CD4-positive, alpha-beta memory T cell (primary cell): ENCODE data around the gene HCRT. TPM values are rescaled to one million over a fixed set of nuclear protein-coding genes. Genes with fewer than 3 reads are reported as not detected.

Experiments used
- CTCF ChIA-PET: fragments of 350-600 bp; sonication (Branson Sonifier 250); formaldehyde crosslinking; loops from one replicate; lab custom pipeline; 2021; ENCODE audit warnings: inconsistent platforms; ENCODE audit not compliant: partially characterized antibody; lab: Charles Lee
- POLR2A ChIA-PET: fragments of 350-600 bp; sonication (Branson Sonifier 250); formaldehyde crosslinking; loops from one replicate; lab custom pipeline; 2021; ENCODE audit not compliant: partially characterized antibody; lab: Charles Lee
- DNase-seq, 5 donors: peaks; one replicate each; pipeline versions ENCODE4 v3.0.0 to v3.0.0-alpha.2; 2020 to 2022; ENCODE audit warnings: mixed read lengths in 1 of 5
- H3K27ac ChIP-seq: one replicate; pipeline ENCODE4 v1.7.0; 2013; ENCODE audit warnings: low read depth, low read length
- H3K27me3 ChIP-seq: 2 replicates; pipeline ENCODE4 v1.7.0; 2013; ENCODE audit warnings: mild to moderate bottlenecking, low read length, moderate library complexity; ENCODE audit not compliant: insufficient read depth
- H3K36me3 ChIP-seq: 2 replicates; pipeline ENCODE4 v1.7.0; 2013; ENCODE audit warnings: mild to moderate bottlenecking, low read length, moderate library complexity; ENCODE audit not compliant: insufficient read depth
- H3K4me1 ChIP-seq: 2 replicates; pipeline ENCODE4 v1.7.0; 2013; ENCODE audit warnings: mild to moderate bottlenecking, low read length, moderate library complexity; ENCODE audit not compliant: insufficient read depth
- H3K4me3 ChIP-seq, 2 donors: one replicate each; pipeline ENCODE4 v1.7.0; 2013; ENCODE audit warnings: low read length in 2 of 2, mild to moderate bottlenecking in 1 of 2
- H3K9me3 ChIP-seq, 2 donors: one replicate each; pipeline ENCODE4 v1.7.0; 2013; ENCODE audit warnings: low read length in 2 of 2, control low read depth in 1 of 2; ENCODE audit not compliant: control insufficient read depth in 1 of 2
- H3K27ac Mint-ChIP-seq, 7 donors: one replicate each; pipeline ENCODE4 v1.8.0; 2020 to 2021; ENCODE audit warnings: mixed read lengths in 7 of 7, mild to moderate bottlenecking in 6 of 7, inconsistent platforms in 3 of 7, moderate library complexity in 3 of 7
- H3K27me3 Mint-ChIP-seq, 2 donors: one replicate each; pipeline ENCODE4 v1.8.0; 2020 to 2021; ENCODE audit warnings: mixed read lengths in 2 of 2
- H3K36me3 Mint-ChIP-seq, 2 donors: one replicate each; pipeline ENCODE4 v1.8.0; 2020 to 2021; ENCODE audit warnings: mixed read lengths in 2 of 2, inconsistent platforms in 1 of 2, mild to moderate bottlenecking in 1 of 2
- H3K4me1 Mint-ChIP-seq, 4 donors: one replicate each; pipeline ENCODE4 v1.8.0; 2020 to 2021; ENCODE audit warnings: mixed read lengths in 4 of 4, mild to moderate bottlenecking in 1 of 4
- H3K4me3 Mint-ChIP-seq, 8 donors: one replicate each; pipeline ENCODE4 v1.8.0; 2020 to 2021; ENCODE audit warnings: mixed read lengths in 8 of 8, mild to moderate bottlenecking in 7 of 8, moderate library complexity in 6 of 8, inconsistent platforms in 3 of 8
- H3K9me3 Mint-ChIP-seq, 8 donors: one replicate each; pipeline ENCODE4 v1.8.0; 2020 to 2021; ENCODE audit warnings: mixed read lengths in 8 of 8, mild to moderate bottlenecking in 5 of 8, inconsistent platforms in 3 of 8, moderate library complexity in 1 of 8
- intact Hi-C: fragments of 100-400 bp; cut with micrococcal nuclease; formaldehyde crosslinking; loops from one replicate; pipeline ENCODE4 v1.15.1; 2023
- polyA plus RNA-seq, 2 donors: library from polyadenylated mRNA; unstranded; fragments of 300-500 nt; fragmentation: Illumina TruSeq; gene quantifications; one replicate each; pipeline ENCODE4 v1.2.3, GENCODE V29; 2021
- total RNA-seq, 2 experiments: library from RNA; stranded (reverse); gene quantifications; one replicate each; pipeline ENCODE4 v1.2.3, GENCODE V29; 2021

Gene HCRT
- total RNA-seq = not detected
- polyA plus RNA-seq = not detected

GRCh38 chr17:42184713-42185620 is at the start of gene HCRT:
TSS of gene HCRT (minus strand) at chr17:42185452. CDS start at chr17:42185365, 87 bp downstream.
- H3K27ac Mint-ChIP-seq = peak within 1 kb of the TSS; percentile 52 to 85 (median 81)
- ChIA-PET CTCF (interaction anchor here (1.1 to 2.3 kb wide), 8 partner anchors 9 to 125 kb away, joined by 3 to 11 read pairs (median 4); partner anchors contain the start of gene GHDC), POLR2A (interaction anchor here (1.0 to 5.8 kb wide), 4 partner anchors 10 to 204 kb away, joined by 3 to 50 read pairs (median 9); partner anchors contain the start of genes GHDC, STAT3 and STAT5A)
- Histone ChIP-seq H3K9me3 (no peaks in the 10 kb centered on the region), H3K27ac (peak within 1 kb of the TSS; percentile 72), H3K4me1 (peaks cover 46% of the 10 kb centered on the region), H3K36me3 (no peaks in the 10 kb centered on the region), H3K27me3 (no peaks in the 10 kb centered on the region), H3K4me3 (peak within 1 kb of the TSS; percentile 11 to 86)
- peaks cover 0 to 2% (median 0%) of the 10 kb centered on the region in 8 donors for H3K9me3 Mint-ChIP-seq
- peaks cover 17 to 42% (median 28%) of the 10 kb centered on the region in 4 donors for H3K4me1 Mint-ChIP-seq
- peak within 1 kb of the TSS; percentile 74 to 96 (median 82) for H3K4me3 Mint-ChIP-seq
- intact Hi-C loops = loop anchor here (1.0 to 5.0 kb wide), 4 partner anchors 9 to 158 kb away; partner anchors contain the start of genes GHDC and STAT5A
- peaks cover 0 to 2% of the 10 kb centered on the region in 2 donors for H3K27me3 Mint-ChIP-seq
- DNase-seq = no peak
- H3K36me3 Mint-ChIP-seq = no peaks in the 10 kb centered on the region

GRCh38 chr17:42233994-42234393 is 48.7 kb upstream of the HCRT start:
- Histone ChIP-seq H3K4me1 (peaks cover 42% of the 10 kb centered on the region), H3K4me3 (no peak overlapping the region), H3K27me3 (no peaks in the 10 kb centered on the region), H3K27ac (no peak overlapping the region), H3K9me3 (no peaks in the 10 kb centered on the region), H3K36me3 (peaks cover 18% of the 10 kb centered on the region)
- intact Hi-C loops = no loop called here
- Mint-ChIP-seq H3K4me3 (peak overlapping the region in 1 of 8 donors; percentile 17), H3K27ac (peak overlapping the region in 6 of 7 donors; percentile 8 to 57 (median 45)), H3K4me1 (peaks cover 27 to 55% (median 43%) of the 10 kb centered on the region in 4 donors), H3K9me3 (no peaks in the 10 kb centered on the region), H3K27me3 (no peaks in the 10 kb centered on the region), H3K36me3 (peaks cover 5 to 15% of the 10 kb centered on the region in 2 donors)
- no peak for DNase-seq
- ChIA-PET POLR2A (interaction anchor here (4.5 kb wide), 1 partner anchor 14 kb away, joined by 30 read pairs; no protein-coding TSS in a partner anchor), CTCF (interaction anchor here (4.3 kb wide), 1 partner anchor 11 kb away, joined by 22 read pairs; no protein-coding TSS in a partner anchor)

- peaks cover 33% of the 10 kb centered on the region for H3K4me1 ChIP-seq
- Mint-ChIP-seq H3K4me1 (peaks cover 28 to 58% (median 42%) of the 10 kb centered on the region in 4 donors), H3K27ac (no peak overlapping the region), H3K27me3 (no peaks in the 10 kb centered on the region), H3K9me3 (no peaks in the 10 kb centered on the region), H3K4me3 (no peak overlapping the region), H3K36me3 (peaks cover 8 to 23% of the 10 kb centered on the region in 2 donors)
- no peaks in the 10 kb centered on the region for H3K9me3 ChIP-seq
- DNase-seq = no peak
- H3K4me3 ChIP-seq = no peak overlapping the region
- POLR2A ChIA-PET = no interaction called here
- CTCF ChIA-PET = interaction anchor here (1.4 to 1.7 kb wide), 2 partner anchors 11 to 14 kb away, joined by 5 to 6 read pairs; no protein-coding TSS in a partner anchor
- H3K36me3 ChIP-seq = peaks cover 18% of the 10 kb centered on the region
- intact Hi-C loops = no loop called here
- H3K27me3 ChIP-seq = no peaks in the 10 kb centered on the region
- no peak overlapping the region for H3K27ac ChIP-seq
Measured at GRCh38 chr17:42233156-42233555, 47.9 kb upstream of the HCRT start.

GRCh38 chr17:42230225-42230624 is 45.0 kb upstream of the HCRT start:
- Mint-ChIP-seq H3K4me3 (peak overlapping the region in 1 of 8 donors; percentile 7), H3K27me3 (no peaks in the 10 kb centered on the region), H3K4me1 (peaks cover 21 to 40% (median 32%) of the 10 kb centered on the region in 4 donors), H3K9me3 (no peaks in the 10 kb centered on the region), H3K36me3 (peaks cover 10 to 38% of the 10 kb centered on the region in 2 donors), H3K27ac (peak overlapping the region in 6 of 7 donors; percentile 22 to 88 (median 80))
- no peaks in the 10 kb centered on the region for H3K27me3 ChIP-seq
- H3K4me1 ChIP-seq = peaks cover 25% of the 10 kb centered on the region
- no peak overlapping the region for H3K27ac ChIP-seq
- intact Hi-C loops = no loop called here
- no peak for DNase-seq
- ChIA-PET CTCF (interaction anchor here (0.7 to 0.9 kb wide), 2 partner anchors 83 to 84 kb away, joined by 3 read pairs; no protein-coding TSS in a partner anchor), POLR2A (interaction anchor here (1.0 kb wide), 1 partner anchor 58 kb away, joined by 3 read pairs; the partner anchor contains the start of gene STAT5A)
- H3K9me3 ChIP-seq = no peaks in the 10 kb centered on the region
- H3K36me3 ChIP-seq = peaks cover 21% of the 10 kb centered on the region
- H3K4me3 ChIP-seq = no peak overlapping the region

GRCh38 chr17:42227849-42228700 is 42.8 kb upstream of the HCRT start:
- no peaks in the 10 kb centered on the region for H3K9me3 Mint-ChIP-seq
- peaks cover 9 to 23% (median 17%) of the 10 kb centered on the region in 4 donors for H3K4me1 Mint-ChIP-seq
- Histone ChIP-seq H3K9me3 (no peaks in the 10 kb centered on the region), H3K27me3 (no peaks in the 10 kb centered on the region), H3K4me3 (no peak overlapping the region), H3K4me1 (peaks cover 16% of the 10 kb centered on the region), H3K36me3 (peaks cover 35% of the 10 kb centered on the region), H3K27ac (no peak overlapping the region)
- no peak for DNase-seq
- POLR2A ChIA-PET = interaction anchor here (0.8 kb wide), 1 partner anchor 67 kb away, joined by 3 read pairs; no protein-coding TSS in a partner anchor
- no peak overlapping the region for H3K4me3 Mint-ChIP-seq
- H3K27me3 Mint-ChIP-seq = no peaks in the 10 kb centered on the region
- peaks cover 16 to 56% of the 10 kb centered on the region in 2 donors for H3K36me3 Mint-ChIP-seq
- intact Hi-C loops = loop anchor here (10.0 kb wide), 1 partner anchor 47 kb away; the partner anchor contains the start of gene STAT5B
- peak overlapping the region; percentile 0 to 76 (median 48) for H3K27ac Mint-ChIP-seq
- CTCF ChIA-PET = interaction anchor here (0.7 kb wide), 1 partner anchor 281 kb away, joined by 3 read pairs; no protein-coding TSS in a partner anchor

GRCh38 chr17:42225646-42226045 is 40.4 kb upstream of the HCRT start:
- no peak for DNase-seq
- intact Hi-C loops = loop anchor here (10.0 kb wide), 1 partner anchor 49 kb away; the partner anchor contains the start of gene STAT5B
- Mint-ChIP-seq H3K4me3 (no peak overlapping the region), H3K27ac (no peak overlapping the region), H3K36me3 (peaks cover 23 to 66% of the 10 kb centered on the region in 2 donors), H3K9me3 (no peaks in the 10 kb centered on the region), H3K4me1 (peaks cover 15 to 22% (median 17%) of the 10 kb centered on the region in 4 donors), H3K27me3 (no peaks in the 10 kb centered on the region)
- Histone ChIP-seq H3K4me3 (no peak overlapping the region), H3K27ac (no peak overlapping the region), H3K36me3 (peaks cover 41% of the 10 kb centered on the region), H3K27me3 (no peaks in the 10 kb centered on the region), H3K4me1 (peaks cover 9% of the 10 kb centered on the region), H3K9me3 (no peaks in the 10 kb centered on the region)
- POLR2A ChIA-PET = interaction anchor here (4.4 kb wide), 1 partner anchor 62 kb away, joined by 49 read pairs; the partner anchor contains the start of gene STAT5A
- CTCF ChIA-PET = interaction anchor here (1.1 kb wide), 1 partner anchor 87 kb away, joined by 3 read pairs; no protein-coding TSS in a partner anchor
